ENCODE results near the gene ANO10. TPM values are rescaled to one million over a fixed set of nuclear protein-coding genes. Genes with fewer than 3 reads are reported as not detected.

Gene ANO10
- total and polyA plus RNA-seq, 2 of the 8 experiments (the other 6 are each of a cell fraction or from before 2014, with no cell fraction given): 38.0 to 53.2 TPM

DNA sequence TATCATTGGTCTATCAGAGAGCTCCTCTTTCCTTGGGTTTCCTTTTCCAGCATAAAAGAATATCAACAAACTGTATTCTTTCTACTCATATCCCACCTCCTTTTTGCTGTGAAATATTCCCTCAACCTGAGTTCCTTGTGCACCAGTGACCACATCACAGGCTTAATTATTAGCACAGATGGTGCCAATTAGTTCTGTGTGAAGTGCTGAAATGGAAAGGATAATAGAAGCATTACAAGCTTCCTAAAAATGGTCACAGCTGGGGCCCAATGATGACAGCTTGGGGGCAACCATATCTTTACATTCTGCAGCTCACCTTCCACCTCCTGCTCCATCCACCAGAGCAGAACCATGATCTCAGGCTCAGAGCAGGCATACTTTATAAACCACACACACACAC, 84.6 kb downstream of the ANO10 start:
- Histone ChIP-seq H3K79me2 (ENCODE audit: control insufficient read depth in 1 of 2, insufficient read depth in 2 of 2, low read length in 2 of 2) (no peaks in the 10 kb centered on the region), H3K9ac (replicated peaks in 1 of 4; ENCODE audit: extremely low read depth in 1 of 4, low read depth in 3 of 4, low read length in 3 of 4) (no peak overlapping the region), H3K4me3 (ENCODE audit: extremely low read depth in 1 of 4, insufficient read depth in 2 of 4, low read depth in 3 of 4, low read length in 4 of 4) (no peak overlapping the region), H3K4ac (replicated peaks; ENCODE audit: insufficient read length, low read depth, low read length) (no peak overlapping the region), H2AFZ (ENCODE audit: low read length) (no peak overlapping the region), H3K4me1 (replicated peaks in 1 of 4; ENCODE audit: control insufficient read depth in 3 of 4, insufficient read depth in 4 of 4, low read length in 3 of 4) (peaks cover 0 to 16% (median 12%) of the 10 kb centered on the region in 4 experiments; a peak in 4 of 7 replicates), H3K27me3 (replicated peaks in 1 of 4; ENCODE audit: control insufficient read depth in 3 of 4, extremely low read depth in 1 of 4, insufficient read depth in 3 of 4, low read length in 3 of 4) (no peaks in the 10 kb centered on the region), H2AK5ac (ENCODE audit: low read depth, low read length) (no peak overlapping the region), H4K5ac (ENCODE audit: insufficient read length, low read depth, low read length) (no peak overlapping the region), H4K91ac (replicated peaks; ENCODE audit: insufficient read length, low read length) (peak overlapping the region; percentile 23), H3K36me3 (ENCODE audit: control insufficient read depth in 2 of 4, insufficient read depth in 4 of 4, low read length in 3 of 4) (no peaks in the 10 kb centered on the region), H3K18ac (ENCODE audit: extremely low read depth, low read length) (no peak overlapping the region), H2BK15ac (ENCODE audit: low read length) (no peak overlapping the region), H3K27ac (ENCODE audit: low read depth, low read length) (no peak overlapping the region), H3K23ac (ENCODE audit: insufficient read length) (no peak overlapping the region), H3K56ac (replicated peaks; ENCODE audit: insufficient read length, low read depth, low read length) (peak overlapping the region; percentile 42), H2BK5ac (ENCODE audit: low read depth, low read length) (peak overlapping the region; percentile 20; the same call in 1 of the 2 replicates), H3K79me1 (ENCODE audit: low read depth, low read length) (no peaks in the 10 kb centered on the region; the same call in 1 of the 2 replicates), H4K8ac (ENCODE audit: extremely low read depth, insufficient read depth, low read length) (no peak overlapping the region), H2BK20ac (ENCODE audit: low read length) (no peak overlapping the region), H4K20me1 (replicated peaks in 1 of 2; ENCODE audit: control insufficient read depth in 1 of 2, insufficient read depth in 2 of 2, low read length in 2 of 2) (no peaks in the 10 kb centered on the region), H2BK120ac (replicated peaks; ENCODE audit: low read depth, low read length) (no peak overlapping the region), H3K9me3 (ENCODE audit: insufficient read depth in 2 of 2, low read depth in 1 of 2, low read length in 1 of 2) (no peaks in the 10 kb centered on the region), H3K23me2 (ENCODE audit: low read depth, low read length) (no peaks in the 10 kb centered on the region), H3K4me2 (ENCODE audit: insufficient read depth in 1 of 2, low read depth in 2 of 2, low read length in 2 of 2) (no peak overlapping the region), H2BK12ac (ENCODE audit: low read depth, low read length) (peak overlapping the region; percentile 23; the same call in 1 of the 2 replicates), H3K14ac (ENCODE audit: insufficient read length) (no peak overlapping the region)
- FAIRE-seq: no peak
- ChIA-PET CTCF (ENCODE audit: partially characterized antibody) (interaction anchor here (0.7 kb wide), 1 partner anchor 34 kb away, joined by 3 read pairs; no protein-coding TSS in a partner anchor), POLR2A (ENCODE audit: partially characterized antibody) (interaction anchor here (1.1 to 1.2 kb wide), 2 partner anchors 19 to 197 kb away, joined by 3 read pairs; no protein-coding TSS in a partner anchor)
- no peak for DNase-seq (ENCODE audit: low read depth in 1 of 2, low spot score in 2 of 2)
- TF ChIP-seq CBX8 (IDR thresholded peaks at IDR 0.05; ENCODE audit: borderline replicate concordance, low read depth, low read length): no peak
- TF ChIP-seq HDAC6 (IDR thresholded peaks at IDR 0.05; ENCODE audit: low read depth, low read length): no peak
- TF ChIP-seq GABPA (IDR thresholded peaks at IDR 0.05; ENCODE audit: borderline replicate concordance, insufficient read depth, low read length): no peak
- TF ChIP-seq CREB1 (IDR thresholded peaks at IDR 0.05): no peak
- TF ChIP-seq SRF (IDR thresholded peaks at IDR 0.05; ENCODE audit: low read depth, low read length): no peak
- no peak for TF ChIP-seq POLR2AphosphoS5 (IDR thresholded peaks at IDR 0.05; ENCODE audit: low read depth, low read length)
- no peak for TF ChIP-seq EP300 (IDR thresholded peaks at IDR 0.05; ENCODE audit: borderline replicate concordance in 1 of 2, low read depth in 2 of 2, low read length in 2 of 2)
- TF ChIP-seq NRF1 (IDR thresholded peaks at IDR 0.05; ENCODE audit: low read depth, low read length): no peak
- TF ChIP-seq CTBP2 (IDR thresholded peaks at IDR 0.05; ENCODE audit: borderline replicate concordance, insufficient read depth, insufficient read length, low read length): no peak
- TF ChIP-seq NANOG (IDR thresholded peaks at IDR 0.05; ENCODE audit: insufficient read depth, low read depth, low read length, poor library complexity, severe bottlenecking): no peak
- TF ChIP-seq HDAC2 (IDR thresholded peaks at IDR 0.05; ENCODE audit: borderline replicate concordance in 1 of 2, low read depth in 2 of 2, low read length in 2 of 2): no peak
- TF ChIP-seq, protein P1, sequence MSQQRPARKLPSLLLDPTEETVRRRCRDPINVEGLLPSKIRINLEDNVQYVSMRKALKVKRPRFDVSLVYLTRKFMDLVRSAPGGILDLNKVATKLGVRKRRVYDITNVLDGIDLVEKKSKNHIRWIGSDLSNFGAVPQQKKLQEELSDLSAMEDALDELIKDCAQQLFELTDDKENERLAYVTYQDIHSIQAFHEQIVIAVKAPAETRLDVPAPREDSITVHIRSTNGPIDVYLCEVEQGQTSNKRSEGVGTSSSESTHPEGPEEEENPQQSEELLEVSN (IDR thresholded peaks at IDR 0.05): no peak

Measured in H1 (cell line).